Choroid plexus epithelial cell (primary cell): ENCODE results near the gene MSI1.
"Not testable (repeated sequence)": the region's sequence is repeated elsewhere in the genome, so short reads cannot be mapped to it uniquely, and the experiment has no call there.

Source experiments
- DNase-seq: peaks from one replicate; pipeline ENCODE4 v3.0.0-alpha.2; 2010; ENCODE audit warnings: low read depth
- H3K4me3 ChIP-seq: 2 replicates; pipeline ENCODE4 v1.5.1; 2011; ENCODE audit warnings: low read depth, mild to moderate bottlenecking, control low read depth, low read length, moderate library complexity
- TF ChIP-seq, protein P1 (sequence below): conservative IDR thresholded peaks from 2 replicates; pipeline ENCODE4 v1.5.1; 2011; ENCODE audit warnings: low read depth, mild to moderate bottlenecking, control low read depth, inconsistent platforms, low read length, moderate library complexity

MSI1 gene

GRCh38 chr12:120335447-120335846, 33.5 kb downstream of the MSI1 start:
- H3K4me3 ChIP-seq = not testable (repeated sequence)
- TF ChIP-seq, protein P1, sequence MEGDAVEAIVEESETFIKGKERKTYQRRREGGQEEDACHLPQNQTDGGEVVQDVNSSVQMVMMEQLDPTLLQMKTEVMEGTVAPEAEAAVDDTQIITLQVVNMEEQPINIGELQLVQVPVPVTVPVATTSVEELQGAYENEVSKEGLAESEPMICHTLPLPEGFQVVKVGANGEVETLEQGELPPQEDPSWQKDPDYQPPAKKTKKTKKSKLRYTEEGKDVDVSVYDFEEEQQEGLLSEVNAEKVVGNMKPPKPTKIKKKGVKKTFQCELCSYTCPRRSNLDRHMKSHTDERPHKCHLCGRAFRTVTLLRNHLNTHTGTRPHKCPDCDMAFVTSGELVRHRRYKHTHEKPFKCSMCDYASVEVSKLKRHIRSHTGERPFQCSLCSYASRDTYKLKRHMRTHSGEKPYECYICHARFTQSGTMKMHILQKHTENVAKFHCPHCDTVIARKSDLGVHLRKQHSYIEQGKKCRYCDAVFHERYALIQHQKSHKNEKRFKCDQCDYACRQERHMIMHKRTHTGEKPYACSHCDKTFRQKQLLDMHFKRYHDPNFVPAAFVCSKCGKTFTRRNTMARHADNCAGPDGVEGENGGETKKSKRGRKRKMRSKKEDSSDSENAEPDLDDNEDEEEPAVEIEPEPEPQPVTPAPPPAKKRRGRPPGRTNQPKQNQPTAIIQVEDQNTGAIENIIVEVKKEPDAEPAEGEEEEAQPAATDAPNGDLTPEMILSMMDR = peak; percentile 75
- DNase-seq = peak; percentile 65

- TF ChIP-seq, protein P1 = no peak
- DNase-seq = no peak
- H3K4me3 ChIP-seq = no peak overlapping the region
Observed at GRCh38 chr12:120332523-120332922, 36.4 kb downstream of the MSI1 start.

GRCh38 chr12:120332041-120332440, 36.9 kb downstream of the MSI1 start:
- H3K4me3 ChIP-seq = no peak overlapping the region
- no peak for DNase-seq
- TF ChIP-seq, protein P1 = no peak

DNA sequence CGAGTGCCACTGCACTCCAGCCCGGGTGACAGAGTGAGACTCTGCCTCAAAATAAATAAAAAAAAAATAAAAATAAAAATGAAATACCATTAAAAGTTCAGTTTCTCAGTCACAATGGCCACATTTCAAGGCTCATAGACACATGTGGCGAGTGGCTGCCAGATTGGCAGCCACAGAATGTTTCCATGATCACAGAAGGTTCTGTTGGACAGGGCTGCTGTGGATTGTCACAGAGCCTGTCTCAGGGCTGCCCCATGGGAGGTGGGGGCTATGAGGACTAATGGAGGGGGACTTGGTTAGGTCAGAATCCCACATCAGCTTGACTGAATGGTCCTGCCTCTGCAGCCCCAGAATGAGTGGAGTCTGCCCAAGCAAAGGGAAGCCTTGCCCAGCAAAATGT, 37.6 kb downstream of the MSI1 start:
- TF ChIP-seq, protein P1 = no peak
- DNase-seq = no peak
- H3K4me3 ChIP-seq = no peak overlapping the region

GRCh38 chr12:120328228-120328627, 40.7 kb downstream of the MSI1 start:
- TF ChIP-seq, protein P1 = no peak
- no peak for DNase-seq
- H3K4me3 ChIP-seq = no peak overlapping the region

GRCh38 chr12:120327593-120327992, 41.4 kb downstream of the MSI1 start, which contains the start of gene PLA2G1B:
Gene PLA2G1B, minus strand, starts transcription at chr12:120327779. Its CDS starts 26 bp downstream, at chr12:120327753.
- no peak for DNase-seq
- TF ChIP-seq, protein P1 = no peak
- no peak within 1 kb of the TSS for H3K4me3 ChIP-seq

GRCh38 chr12:120324841-120325417, 44.0 kb downstream of the MSI1 start:
- DNase-seq = no peak
- no peak overlapping the region for H3K4me3 ChIP-seq
- TF ChIP-seq, protein P1 = no peak
